Midbrain (tissue), 1 donor: ENCODE measurements around the gene UST.

Experiments
- DNase-seq: peaks from one replicate; lab custom pipeline; 2025; lab: John Stamatoyannopoulos, UW

UST gene

GRCh38 chr6:148803979-148804378 is 57.1 kb downstream of the UST start:
- DNase-seq, result no peak

DNA sequence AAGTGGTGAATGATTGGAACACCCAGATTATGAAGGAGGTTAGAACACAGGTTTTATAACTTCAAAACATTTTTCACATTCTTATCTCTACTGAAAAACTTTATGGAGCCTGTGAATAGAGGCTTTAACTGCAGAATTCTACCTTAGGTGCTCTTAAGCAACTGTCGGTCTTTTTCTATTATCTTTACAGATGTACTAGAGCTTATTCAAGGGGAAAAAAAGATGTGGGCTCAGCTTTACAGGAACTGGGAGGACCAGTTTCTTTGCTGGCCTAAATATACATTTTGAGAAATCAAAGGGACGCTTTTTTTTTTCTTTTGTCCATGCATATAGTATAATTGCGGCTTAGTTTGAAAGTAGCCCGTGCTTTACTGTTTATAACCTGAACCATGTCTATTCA is 58.9 kb downstream of the UST start:
- DNase-seq, result no peak

- DNase-seq, result no peak
Observed at GRCh38 chr6:148807784-148808183, 61.0 kb downstream of the UST start.

DNA sequence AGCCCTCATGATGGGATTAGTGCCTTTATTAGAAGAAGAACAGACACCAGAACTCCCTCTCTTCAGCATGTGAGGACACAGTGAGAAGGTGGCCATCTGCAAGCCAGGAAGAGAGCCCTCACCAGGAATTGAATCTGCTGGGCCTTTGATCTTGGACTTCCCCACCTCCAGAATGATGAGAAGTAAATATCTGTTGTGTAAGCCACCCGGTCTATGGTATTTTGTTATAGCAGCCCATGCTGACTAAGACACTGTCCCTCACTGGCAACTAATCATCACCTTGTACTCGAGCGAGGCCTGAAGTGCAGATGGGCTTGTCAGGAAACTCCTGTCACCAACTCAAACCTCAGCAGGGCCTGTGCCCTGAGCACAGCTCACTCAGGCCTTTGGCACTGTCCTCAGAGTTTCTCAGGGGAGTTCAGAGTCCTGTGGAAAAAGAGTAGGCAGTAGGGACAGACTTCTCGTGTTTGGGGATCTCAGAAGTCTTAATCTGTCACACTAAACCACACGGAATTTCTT is 62.0 kb downstream of the UST start:
- DNase-seq, result no peak

DNA sequence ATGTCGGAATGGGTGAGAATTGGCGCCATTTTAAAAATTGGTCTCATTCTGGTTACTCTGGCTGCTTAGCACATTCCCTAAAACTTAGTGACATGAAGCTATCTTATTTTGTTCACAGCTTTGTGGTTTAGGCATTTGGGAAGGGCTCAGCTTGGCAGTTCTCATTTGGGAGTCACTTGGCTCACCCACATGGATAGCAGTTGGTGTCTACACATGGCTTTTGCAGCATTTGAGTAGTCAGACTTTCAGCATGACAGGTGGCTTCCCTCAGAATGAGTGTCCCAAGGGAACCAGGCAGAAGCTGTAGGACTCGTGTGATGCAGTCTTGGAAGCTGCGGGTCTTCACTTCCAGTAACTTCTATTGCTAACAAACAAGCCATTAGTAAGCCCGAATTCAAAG is 64.6 kb downstream of the UST start:
- no peak for DNase-seq

GRCh38 chr6:148814082-148814790 is 67.4 kb downstream of the UST start:
- DNase-seq, result no peak

- DNase-seq, result no peak
Observed at GRCh38 chr6:148814869-148815268, 68.0 kb downstream of the UST start.

- no peak for DNase-seq
Observed at GRCh38 chr6:148816117-148816516, 69.3 kb downstream of the UST start.

DNA sequence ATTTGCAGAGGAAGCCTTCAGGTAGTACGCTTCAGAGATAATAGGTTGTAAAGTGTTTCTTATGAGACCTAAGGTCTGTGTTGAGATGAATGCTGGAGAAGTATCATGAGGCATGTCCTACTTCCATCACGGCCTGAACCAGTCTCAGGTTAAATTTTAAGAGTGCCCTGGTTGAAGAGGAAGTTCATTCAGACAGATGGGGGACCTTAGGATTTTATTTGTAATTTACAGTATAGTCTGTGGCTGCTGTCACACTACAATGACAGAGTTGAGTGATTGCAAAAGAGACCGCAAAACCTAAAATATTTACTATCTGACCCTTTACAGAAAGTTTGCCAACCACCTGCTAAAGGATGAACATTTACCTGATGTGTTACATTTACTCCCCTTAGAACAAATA is 70.9 kb downstream of the UST start:
- DNase-seq, result no peak

- no peak for DNase-seq
Observed at GRCh38 chr6:148818939-148819575, 72.2 kb downstream of the UST start.

GRCh38 chr6:148819852-148820251 is 73.0 kb downstream of the UST start:
- no peak for DNase-seq

GRCh38 chr6:148822819-148823218 is 76.0 kb downstream of the UST start:
- DNase-seq, result no peak

DNA sequence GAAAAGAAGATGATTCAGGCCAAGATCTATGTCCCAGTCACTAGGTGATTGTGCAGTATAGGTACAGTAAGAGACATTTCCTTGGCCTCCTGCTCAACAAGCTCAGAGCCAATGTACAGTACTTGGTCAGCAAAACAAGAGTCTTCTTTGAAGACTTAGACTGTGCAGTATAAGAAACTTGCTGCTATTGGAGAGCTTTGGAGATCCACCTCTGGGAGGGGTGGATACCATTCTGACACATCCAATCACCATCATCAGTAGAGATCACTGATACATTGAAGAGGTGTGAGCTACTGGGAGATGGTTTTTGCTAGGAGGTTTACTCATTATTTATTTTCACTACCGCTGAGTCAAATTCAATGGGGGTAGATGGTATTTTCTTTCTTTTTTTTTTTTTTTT is 77.5 kb downstream of the UST start:
- no peak for DNase-seq

- no peak for DNase-seq
Observed at GRCh38 chr6:148824960-148825359, 78.1 kb downstream of the UST start.

GRCh38 chr6:148825492-148825891 is 78.7 kb downstream of the UST start:
- no peak for DNase-seq

DNA sequence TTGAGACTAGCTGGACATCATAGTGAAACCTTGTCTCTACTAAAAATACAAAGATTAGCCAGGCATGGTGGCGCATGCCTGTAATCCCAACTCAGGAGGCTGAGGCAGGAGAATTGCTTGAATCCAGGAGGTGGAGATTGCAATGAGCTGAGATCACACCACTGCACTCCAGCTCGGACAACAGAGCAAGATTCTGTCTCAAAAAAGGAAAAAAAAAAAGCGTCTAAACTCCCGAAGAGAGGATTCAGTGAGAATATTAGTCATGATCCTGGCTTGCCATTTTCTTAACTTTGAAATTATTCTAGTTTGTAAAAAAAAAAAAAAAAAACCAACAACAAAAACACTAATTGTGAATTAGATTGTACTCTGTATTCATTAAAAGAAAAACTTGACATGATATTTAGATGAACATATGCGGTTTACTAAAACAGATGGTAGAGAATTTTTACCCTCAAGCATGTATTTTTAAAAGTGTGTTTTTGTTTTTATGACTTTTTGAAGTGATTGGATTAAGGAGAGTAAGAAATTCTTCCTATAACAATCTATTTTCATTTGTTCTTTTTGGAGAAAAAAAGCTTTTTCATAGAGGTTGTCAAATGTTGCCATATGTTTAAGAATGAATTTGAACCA is 80.7 kb downstream of the UST start:
- DNase-seq, result no peak

GRCh38 chr6:148828047-148828446 is 81.2 kb downstream of the UST start:
- no peak for DNase-seq

- DNase-seq, result no peak
Observed at GRCh38 chr6:148829415-148830101, 82.7 kb downstream of the UST start.

DNA sequence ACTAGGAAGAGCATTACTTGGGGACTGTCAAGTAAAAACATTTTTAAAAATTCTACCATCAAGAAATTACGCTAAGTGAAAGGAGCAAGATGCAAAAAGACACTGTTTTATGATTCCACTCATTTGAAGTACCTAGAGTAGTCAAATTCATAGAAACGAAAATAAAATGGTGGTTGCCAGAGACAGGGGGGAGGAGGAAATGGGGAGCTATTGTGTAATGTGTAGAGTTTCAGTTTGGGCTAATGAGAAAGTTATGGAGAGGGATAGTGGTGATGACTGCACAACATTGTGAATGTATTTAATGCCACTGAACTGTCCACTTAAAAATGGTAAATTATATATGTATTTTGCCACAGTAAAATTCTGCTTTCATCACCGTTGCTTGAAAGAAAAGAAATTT is 83.8 kb downstream of the UST start:
- no peak for DNase-seq

- no peak for DNase-seq
Observed at GRCh38 chr6:148831064-148831463, 84.2 kb downstream of the UST start.

DNA sequence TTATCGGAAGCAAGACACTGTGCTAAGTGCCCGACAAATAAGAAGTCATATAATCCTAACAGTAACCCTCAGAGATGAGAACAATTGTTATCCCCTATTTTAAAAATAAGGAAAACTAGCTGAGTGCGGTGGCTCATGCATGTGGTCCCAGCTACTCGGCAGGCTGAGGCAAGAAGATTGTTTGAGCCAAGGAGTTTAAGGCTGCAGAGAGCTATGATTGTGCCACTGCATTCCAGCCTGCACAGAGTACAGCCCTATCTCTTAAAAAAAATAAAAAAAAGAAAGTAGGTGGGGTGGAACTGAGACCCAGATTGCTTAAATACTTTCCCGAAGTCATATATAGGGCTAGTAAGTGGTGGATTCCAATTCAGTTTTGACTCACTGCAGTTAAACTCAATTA is 84.7 kb downstream of the UST start:
- no peak for DNase-seq

DNA sequence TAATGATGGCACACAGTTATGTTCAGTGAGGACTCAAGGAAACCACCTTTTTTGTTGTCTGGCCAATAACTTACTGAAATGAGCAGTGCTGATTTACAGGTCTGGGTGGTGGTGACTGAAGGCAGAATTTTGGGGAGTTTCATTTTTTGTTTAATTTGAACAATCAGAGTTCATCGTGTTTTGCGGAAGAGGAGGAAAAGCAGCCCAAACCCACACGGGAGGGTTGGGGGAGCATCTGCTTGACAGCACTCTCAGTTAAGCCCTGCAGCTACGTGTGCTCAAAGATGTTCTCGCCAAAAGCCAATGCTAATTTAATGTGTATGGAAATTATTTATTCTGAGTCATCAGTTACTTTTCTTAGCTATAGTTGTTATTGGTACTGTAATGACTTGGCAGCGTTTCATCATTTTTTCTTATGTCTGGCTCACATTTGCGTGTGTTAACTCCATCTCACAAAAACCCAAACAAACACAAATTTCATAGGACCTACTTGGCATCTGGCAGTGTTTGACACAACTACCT is 89.2 kb downstream of the UST start:
- no peak for DNase-seq
